Measurements from ENCODE around the gene HOXA4.

Gene HOXA4

GRCh38 chr7:27133409-27134231, 3.1 kb upstream of the HOXA4 start:
- DNase-seq (ENCODE audit: low read depth) = no peak

DNA sequence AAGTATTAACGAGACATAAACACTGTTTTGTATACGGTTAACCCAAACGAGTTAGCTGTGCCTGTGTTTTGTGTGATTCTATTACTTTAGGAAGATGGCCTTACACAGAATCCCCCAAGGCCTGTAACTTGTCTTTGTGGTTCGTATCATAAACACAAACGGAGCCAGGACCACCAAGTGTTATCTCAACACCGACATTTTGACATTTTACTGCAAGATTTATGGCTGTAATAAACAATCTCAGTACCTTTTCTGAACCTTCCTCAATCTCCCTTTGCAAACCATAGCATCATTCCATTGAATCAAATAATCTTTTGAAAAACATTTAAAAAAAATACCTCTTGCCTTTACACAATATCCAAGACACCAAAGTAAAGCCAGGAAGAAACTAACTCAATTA, 2.4 kb upstream of the HOXA4 start:
- no peak for DNase-seq (ENCODE audit: low read depth)

DNA sequence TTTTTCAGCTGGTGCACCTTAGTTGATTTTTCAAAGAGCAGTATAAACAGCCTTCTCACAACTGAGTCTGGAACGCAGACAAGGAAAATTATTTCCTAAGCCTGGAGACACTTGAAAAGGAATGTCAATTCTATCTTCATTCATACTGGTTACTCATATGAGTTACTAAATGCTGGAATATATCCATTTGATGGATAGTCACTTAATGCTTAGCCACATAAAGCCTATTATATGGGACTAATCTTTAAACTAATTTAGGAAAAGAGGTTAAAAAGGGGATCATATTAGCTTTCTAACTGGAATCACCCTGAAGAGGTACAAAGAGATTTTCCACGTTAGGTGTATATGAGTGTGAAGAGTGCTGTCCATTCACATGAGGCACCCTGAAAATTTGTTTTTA, 1.7 kb upstream of the HOXA4 start:
- DNase-seq (ENCODE audit: low read depth) = no peak

DNA sequence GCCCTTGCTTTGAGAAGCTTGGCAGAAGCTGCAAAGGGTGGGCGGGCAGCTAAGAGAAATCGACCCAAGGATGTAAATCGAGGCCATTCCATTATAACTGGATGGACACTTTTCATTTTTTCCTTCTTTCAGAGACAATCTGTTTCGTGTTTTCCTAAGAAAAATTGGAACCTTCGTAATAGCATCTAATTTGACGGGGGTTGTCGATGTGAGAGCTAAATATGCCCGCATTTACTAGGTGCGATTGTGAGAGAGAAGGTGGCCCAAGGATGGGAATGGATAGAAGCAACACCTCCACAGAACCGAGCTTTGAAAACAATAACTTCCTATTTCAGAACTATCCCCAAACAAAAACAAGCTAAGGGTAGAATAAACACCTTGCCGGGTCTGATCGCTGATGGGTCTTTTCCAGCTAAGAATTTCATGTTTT, 848 bp upstream of the HOXA4 start:
- DNase-seq (ENCODE audit: low read depth) = no peak

GRCh38 chr7:27129729-27130539, 623 bp downstream of the HOXA4 start:
- DNase-seq (ENCODE audit: low read depth) = no peak

- no peak for DNase-seq (ENCODE audit: low read depth)
These were observed 1.5 kb downstream of the HOXA4 start for GRCh38 chr7:27128776-27129728.

- DNase-seq (ENCODE audit: low read depth) = no peak
These were observed 2.5 kb downstream of the HOXA4 start for GRCh38 chr7:27128034-27128433.

- no peak for DNase-seq (ENCODE audit: low read depth)
These were observed 3.8 kb downstream of the HOXA4 start for GRCh38 chr7:27126596-27127327.

- no peak for DNase-seq (ENCODE audit: low read depth)
These were observed 4.6 kb downstream of the HOXA4 start for GRCh38 chr7:27125986-27126394.

DNA sequence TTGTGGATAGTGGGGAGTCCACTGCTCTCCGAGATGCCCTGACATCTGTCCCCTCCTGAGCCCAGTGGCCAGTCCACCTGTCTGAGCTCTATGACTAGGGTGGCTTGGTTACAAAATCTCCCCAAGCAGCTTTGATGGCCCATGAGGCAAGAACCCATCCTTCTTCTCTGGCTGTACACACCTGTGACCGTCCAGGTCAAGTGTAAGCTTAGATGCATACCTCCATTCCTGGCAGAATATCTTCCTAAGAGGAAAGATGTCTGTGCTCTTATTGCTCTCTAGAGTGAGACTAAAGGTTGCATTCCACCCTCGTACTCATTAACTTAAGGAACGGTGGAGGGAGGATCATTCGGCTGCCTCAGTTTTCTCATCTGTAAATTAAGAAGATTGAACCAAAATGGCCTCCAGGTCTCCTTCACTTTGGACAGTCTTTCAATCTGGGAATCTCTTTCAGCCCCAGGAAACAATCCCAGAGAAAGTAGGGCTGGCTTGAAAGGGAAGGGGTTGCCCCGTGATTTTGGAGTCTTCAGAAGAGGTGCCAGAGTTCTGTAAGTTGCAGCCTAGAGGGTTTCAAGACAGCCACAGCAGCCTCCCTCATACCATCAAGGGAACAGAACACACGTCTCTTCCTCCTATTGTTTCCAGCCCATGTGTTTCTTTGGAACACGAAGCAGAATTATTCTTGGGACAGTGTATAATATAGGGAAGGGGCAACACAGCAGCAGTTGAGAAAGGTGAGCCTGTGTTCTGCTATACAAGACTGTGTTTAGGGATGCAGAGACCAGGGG, 5.5 kb downstream of the HOXA4 start:
- no peak for DNase-seq (ENCODE audit: low read depth)

- DNase-seq (ENCODE audit: low read depth) = no peak
These were observed 6.3 kb downstream of the HOXA4 start for GRCh38 chr7:27124096-27124901.

DNA sequence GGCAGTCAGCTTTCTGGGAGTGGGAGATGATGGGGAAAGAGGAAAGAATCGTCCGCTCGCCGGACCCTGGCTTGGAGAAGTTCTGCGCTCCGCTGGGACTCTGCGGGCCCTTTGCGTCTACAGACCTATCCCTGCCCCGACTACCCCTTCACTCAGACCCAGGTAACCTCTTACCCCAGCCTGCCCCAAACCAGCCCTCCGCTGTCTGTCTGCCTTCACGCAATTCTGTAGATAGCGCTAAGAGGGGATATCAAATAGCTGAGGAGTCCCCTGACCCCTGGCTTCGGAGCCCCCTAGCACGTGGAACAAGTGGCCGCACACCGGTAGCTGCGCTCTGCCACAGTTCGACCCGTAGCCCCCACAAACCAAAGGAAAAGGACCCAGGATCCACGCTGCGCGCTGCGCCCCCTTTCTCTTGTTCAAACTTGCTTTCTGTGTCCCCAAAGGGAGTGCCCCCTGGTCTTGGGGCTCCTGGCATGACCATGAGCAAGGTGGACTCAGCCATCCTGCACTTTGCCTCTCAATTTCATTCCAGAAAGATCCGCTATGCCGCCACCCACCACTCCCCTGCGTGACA, 7.0 kb downstream of the HOXA4 start:
- no peak for DNase-seq (ENCODE audit: low read depth)

DNA sequence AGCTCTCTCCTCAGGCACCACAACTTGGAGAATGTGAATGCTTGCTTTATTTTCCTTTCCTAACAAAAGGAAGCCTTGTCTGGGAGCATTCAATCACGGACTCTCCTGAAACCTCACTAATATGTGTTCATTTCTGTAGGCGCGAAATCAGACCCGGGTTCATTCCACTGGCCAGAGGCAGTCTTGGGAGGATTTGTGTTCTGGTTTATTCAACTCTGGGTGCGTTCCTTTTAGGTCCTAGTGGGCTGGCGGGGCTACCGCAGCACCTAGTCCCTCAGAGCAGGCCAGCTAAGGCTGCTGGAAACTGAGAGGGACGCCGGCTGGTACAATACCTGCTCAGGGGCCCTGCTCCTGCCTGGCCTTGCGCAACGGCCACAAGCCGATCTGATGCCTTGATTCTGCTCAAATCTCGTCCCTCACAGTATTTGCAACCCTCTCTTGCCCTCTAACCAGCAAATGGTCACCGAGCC, 7.5 kb downstream of the HOXA4 start:
- DNase-seq (ENCODE audit: low read depth) = no peak

GRCh38 chr7:27122077-27122910, 8.3 kb downstream of the HOXA4 start:
- no peak for DNase-seq (ENCODE audit: low read depth)

DNA sequence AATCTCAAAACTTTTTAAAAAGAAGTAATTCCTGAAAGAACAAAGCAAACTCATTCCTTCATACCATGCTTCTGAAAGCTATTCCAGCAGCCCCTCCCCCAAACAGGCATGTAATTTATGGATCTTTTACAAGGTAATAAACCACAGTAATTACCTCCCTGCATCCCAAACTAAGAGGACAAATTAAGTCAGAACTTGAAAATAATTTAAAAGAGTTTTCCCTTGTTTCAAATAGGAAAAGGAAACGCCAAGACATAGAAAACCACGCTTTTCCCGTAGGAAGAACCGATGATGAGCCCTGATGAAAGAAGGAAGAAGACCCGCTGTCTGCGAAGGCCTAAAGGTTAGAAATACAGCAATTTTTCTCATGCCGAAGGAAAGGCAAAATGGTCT, 8.9 kb downstream of the HOXA4 start:
- no peak for DNase-seq (ENCODE audit: low read depth)

DNA sequence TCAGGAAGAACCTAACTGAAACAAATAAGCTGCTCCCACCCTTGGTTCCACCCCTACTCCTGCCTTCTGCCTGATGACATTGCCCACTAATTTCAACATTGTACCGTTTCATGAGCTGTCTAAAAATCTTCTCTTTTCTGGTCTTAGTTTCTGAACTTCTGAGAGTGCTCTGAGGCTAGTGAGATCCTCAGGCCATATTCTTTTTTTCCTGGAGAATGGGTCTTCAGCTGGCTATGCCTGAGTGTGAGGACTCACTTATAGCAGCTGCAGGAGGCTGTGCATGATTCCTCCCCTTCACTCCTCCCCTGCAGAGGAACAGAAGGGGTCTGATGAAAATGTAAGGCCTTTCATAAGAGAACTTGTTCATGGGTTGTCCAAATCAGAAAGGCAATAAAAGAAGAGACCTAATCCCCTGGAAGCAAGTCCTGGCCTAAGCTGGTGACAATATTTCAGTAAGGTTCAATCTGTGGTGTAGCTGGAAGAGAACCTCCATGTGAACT, 11.1 kb downstream of the HOXA4 start:
- DNase-seq (ENCODE audit: low read depth) = no peak

DNA sequence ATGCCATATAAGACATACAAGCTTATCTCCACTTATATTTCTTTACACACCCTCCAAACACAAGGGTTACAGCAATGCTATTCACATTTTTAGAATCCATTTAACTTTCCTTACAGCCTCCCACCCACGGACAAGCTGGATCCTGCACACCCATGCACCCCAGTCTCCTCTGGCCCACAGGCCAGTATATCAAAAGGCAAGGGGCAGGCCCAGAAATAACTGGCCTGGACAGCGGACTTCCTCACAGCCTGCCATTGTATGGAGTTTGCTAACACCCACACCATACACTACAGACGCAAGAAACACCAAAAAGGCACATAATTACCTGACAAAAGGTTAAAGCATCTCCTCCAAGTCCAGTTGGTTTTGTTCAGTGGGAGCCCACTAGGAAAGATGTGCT, 12.0 kb downstream of the HOXA4 start:
- no peak for DNase-seq (ENCODE audit: low read depth)

- no peak for DNase-seq (ENCODE audit: low read depth)
These were observed 12.6 kb downstream of the HOXA4 start for GRCh38 chr7:27117887-27118491.
